C4-2B (cell line): ENCODE measurements around the gene COL9A1.

ENCODE experiments used
- CTCF ChIP-seq: fragments of 450-650 bp; conservative IDR thresholded peaks from 2 replicates; pipeline ENCODE4 v1.5.1; 2017; ENCODE audit warnings: mild to moderate bottlenecking
- ZFX ChIP-seq: fragments of 450-650 bp; IDR thresholded peaks from 2 replicates; pipeline ENCODE4 v1.6.1; 2017

GRCh38 chr6:70277470-70277869, 25.4 kb downstream of the COL9A1 start:
- TF ChIP-seq CTCF (no peak), ZFX (no peak)
